Osteocyte (in vitro differentiated cells): ENCODE data around the gene ITGA1. TPM values are rescaled to one million over a fixed set of nuclear protein-coding genes. Genes with fewer than 3 reads are reported as not detected.
A peak's percentile ranks its signal among the peaks of the same experiment; 100 is the strongest.

Experiments used
- DNase-seq: peaks from one replicate; pipeline ENCODE4 v3.0.0; 2021; ENCODE audit warnings: mixed read lengths; ENCODE audit not compliant: unreplicated experiment; ENCODE audit errors: extremely low spot score
- H3K27ac Mint-ChIP-seq: one replicate; pipeline ENCODE4 v1.8.0; 2021; ENCODE audit warnings: mild to moderate bottlenecking, mixed read lengths; ENCODE audit not compliant: unreplicated experiment
- H3K27me3 Mint-ChIP-seq: one replicate; pipeline ENCODE4 v1.8.0; 2021; ENCODE audit warnings: mixed read lengths; ENCODE audit not compliant: unreplicated experiment
- H3K36me3 Mint-ChIP-seq: one replicate; pipeline ENCODE4 v1.8.0; 2021; ENCODE audit warnings: mixed read lengths; ENCODE audit not compliant: unreplicated experiment
- H3K4me1 Mint-ChIP-seq: one replicate; pipeline ENCODE4 v1.8.0; 2021; ENCODE audit warnings: mixed read lengths; ENCODE audit not compliant: unreplicated experiment
- H3K4me3 Mint-ChIP-seq: one replicate; pipeline ENCODE4 v1.8.0; 2021; ENCODE audit warnings: mild to moderate bottlenecking, moderate library complexity, mixed read lengths; ENCODE audit not compliant: unreplicated experiment
- H3K9me3 Mint-ChIP-seq: one replicate; pipeline ENCODE4 v1.8.0; 2021; ENCODE audit warnings: mixed read lengths; ENCODE audit not compliant: unreplicated experiment
- total RNA-seq: library from RNA; stranded (reverse); gene quantifications from 2 replicates; pipeline ENCODE4 v1.2.1, GENCODE V29; 2021
- TF ChIP-seq, protein P1 (sequence below): fragments of 200-600 bp; sonication (generic); IDR thresholded peaks from 2 replicates; pipeline ENCODE4 v1.5.0; 2021; ENCODE audit warnings: antibody characterized with exemption, mild to moderate bottlenecking, moderate library complexity

The ITGA1 gene
- total RNA-seq, 1 donor from 2014 or later, result 150 TPM

DNA sequence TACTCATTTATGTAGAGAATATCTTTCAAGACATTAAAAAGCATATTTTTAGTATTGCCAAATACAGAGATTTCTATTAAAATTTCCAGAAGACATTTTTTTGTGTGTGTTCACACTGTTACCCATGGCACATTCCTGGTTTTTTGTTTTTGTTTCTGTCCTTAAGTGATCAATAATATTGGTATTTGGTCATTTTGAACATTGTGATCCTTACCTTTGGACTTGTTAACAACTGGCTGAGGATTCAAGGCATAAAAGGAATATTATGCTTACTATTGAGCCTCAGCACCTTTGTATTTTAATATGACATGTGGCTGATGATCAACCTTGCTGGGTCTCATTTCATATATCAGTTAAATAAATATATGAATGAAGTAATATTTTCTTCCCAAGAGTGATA lies 41.9 kb downstream of the ITGA1 start:
- Mint-ChIP-seq H3K27ac (no peak overlapping the region), H3K27me3 (no peaks in the 10 kb centered on the region), H3K4me1 (peaks cover 28% of the 10 kb centered on the region)

DNA sequence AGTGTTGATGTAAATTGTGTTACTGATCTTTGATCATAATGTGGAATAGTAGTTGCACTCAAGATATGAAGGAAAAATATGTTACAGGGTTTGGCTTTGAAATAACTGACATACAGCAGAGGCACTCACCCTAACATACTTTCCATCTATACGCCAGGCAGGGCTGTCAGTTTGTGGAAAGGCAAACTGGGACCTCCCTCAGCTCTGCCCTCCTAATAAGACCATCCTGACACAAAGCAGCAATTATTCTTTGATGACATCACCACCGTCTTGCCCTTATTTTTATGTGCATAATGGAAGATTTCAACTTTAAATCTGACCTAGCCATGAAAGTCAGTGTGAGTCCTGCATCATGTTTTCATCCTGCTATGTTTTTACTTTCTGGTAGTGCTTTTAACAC lies 42.9 kb downstream of the ITGA1 start:
- Mint-ChIP-seq H3K27ac (peak overlapping the region; percentile 34), H3K36me3 (peaks cover 23% of the 10 kb centered on the region), H3K9me3 (peaks cover 8% of the 10 kb centered on the region), H3K4me1 (peaks cover 29% of the 10 kb centered on the region), H3K27me3 (no peaks in the 10 kb centered on the region), H3K4me3 (no peak overlapping the region)
- TF ChIP-seq, protein P1, sequence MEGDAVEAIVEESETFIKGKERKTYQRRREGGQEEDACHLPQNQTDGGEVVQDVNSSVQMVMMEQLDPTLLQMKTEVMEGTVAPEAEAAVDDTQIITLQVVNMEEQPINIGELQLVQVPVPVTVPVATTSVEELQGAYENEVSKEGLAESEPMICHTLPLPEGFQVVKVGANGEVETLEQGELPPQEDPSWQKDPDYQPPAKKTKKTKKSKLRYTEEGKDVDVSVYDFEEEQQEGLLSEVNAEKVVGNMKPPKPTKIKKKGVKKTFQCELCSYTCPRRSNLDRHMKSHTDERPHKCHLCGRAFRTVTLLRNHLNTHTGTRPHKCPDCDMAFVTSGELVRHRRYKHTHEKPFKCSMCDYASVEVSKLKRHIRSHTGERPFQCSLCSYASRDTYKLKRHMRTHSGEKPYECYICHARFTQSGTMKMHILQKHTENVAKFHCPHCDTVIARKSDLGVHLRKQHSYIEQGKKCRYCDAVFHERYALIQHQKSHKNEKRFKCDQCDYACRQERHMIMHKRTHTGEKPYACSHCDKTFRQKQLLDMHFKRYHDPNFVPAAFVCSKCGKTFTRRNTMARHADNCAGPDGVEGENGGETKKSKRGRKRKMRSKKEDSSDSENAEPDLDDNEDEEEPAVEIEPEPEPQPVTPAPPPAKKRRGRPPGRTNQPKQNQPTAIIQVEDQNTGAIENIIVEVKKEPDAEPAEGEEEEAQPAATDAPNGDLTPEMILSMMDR, result no peak
- no peak for DNase-seq

More for the DNA sequence above, 41.9 kb downstream of the ITGA1 start:
- Mint-ChIP-seq H3K4me3 (no peak overlapping the region), H3K9me3 (peaks cover 8% of the 10 kb centered on the region), H3K36me3 (peaks cover 22% of the 10 kb centered on the region)
- no peak for DNase-seq
- TF ChIP-seq, protein P1, result no peak

DNA sequence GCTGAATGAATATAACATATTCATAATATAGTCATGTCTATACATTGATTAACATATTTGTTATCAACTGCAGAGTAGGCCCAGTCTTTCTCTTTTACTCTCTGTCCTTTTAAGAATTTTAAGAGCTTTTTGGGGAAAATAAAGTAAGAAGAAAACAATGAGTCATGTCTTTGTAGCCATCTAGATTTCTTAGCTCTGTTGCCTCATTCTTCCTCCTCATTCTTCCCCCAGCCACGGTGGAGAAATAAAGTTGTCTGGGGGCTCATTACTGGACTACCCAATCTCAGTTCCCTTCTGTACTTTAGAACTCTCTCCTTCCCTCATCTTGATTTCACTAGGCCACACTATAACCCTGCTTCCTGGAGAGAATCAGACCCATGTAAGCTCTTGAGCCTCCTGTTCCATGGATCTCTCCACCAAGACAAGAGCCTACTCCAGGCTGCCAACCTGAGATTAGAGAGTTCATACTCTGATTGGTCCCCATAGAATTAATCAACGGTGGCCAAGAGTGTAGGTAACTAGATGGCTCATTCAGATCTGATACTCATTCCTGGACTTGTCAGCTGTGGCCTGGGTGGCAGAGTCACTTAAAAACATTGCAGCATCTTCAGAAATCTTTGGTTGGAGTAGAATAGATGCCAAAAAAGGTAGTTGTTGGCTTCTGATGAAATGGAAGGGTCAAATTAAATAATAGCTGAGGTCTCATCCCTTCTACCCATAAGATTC lies 44.2 kb downstream of the ITGA1 start:
- Mint-ChIP-seq H3K36me3 (peaks cover 21% of the 10 kb centered on the region), H3K4me1 (peaks cover 42% of the 10 kb centered on the region), H3K27ac (peak overlapping the region; percentile 9), H3K4me3 (no peak overlapping the region), H3K27me3 (no peaks in the 10 kb centered on the region), H3K9me3 (peaks cover 8% of the 10 kb centered on the region)
- no peak for DNase-seq
- TF ChIP-seq, protein P1, result no peak

GRCh38 chr5:52834320-52834719 lies 46.6 kb downstream of the ITGA1 start:
- Mint-ChIP-seq H3K27ac (peak overlapping the region; percentile 70), H3K4me3 (no peak overlapping the region), H3K27me3 (no peaks in the 10 kb centered on the region), H3K4me1 (peaks cover 60% of the 10 kb centered on the region), H3K36me3 (peaks cover 8% of the 10 kb centered on the region), H3K9me3 (no peaks in the 10 kb centered on the region)
- TF ChIP-seq, protein P1, result no peak
- DNase-seq, result no peak

DNA sequence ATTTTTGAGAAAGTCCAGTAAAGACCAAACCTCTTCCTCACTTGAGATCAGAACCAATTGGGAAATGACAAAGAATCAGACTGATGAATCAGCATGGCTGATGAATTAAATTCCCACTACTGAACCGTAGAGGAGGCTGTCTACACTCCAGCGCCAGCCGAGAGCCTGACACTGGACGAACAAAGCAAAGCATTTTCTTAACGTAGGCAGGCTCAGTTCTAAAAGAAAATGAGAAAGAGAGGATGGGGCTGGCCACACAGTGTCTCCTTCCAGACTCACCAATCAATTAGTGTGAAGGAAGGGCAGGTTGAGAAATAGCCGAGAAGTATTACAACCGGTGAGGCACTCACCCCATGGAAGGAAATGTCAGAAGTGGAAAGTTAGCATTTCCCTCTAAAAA lies 49.4 kb downstream of the ITGA1 start:
- no peak for DNase-seq
- Mint-ChIP-seq H3K27me3 (no peaks in the 10 kb centered on the region), H3K4me3 (peak overlapping the region; percentile 49), H3K4me1 (peaks cover 69% of the 10 kb centered on the region), H3K36me3 (peaks cover 8% of the 10 kb centered on the region), H3K27ac (peak overlapping the region; percentile 95), H3K9me3 (no peaks in the 10 kb centered on the region)
- TF ChIP-seq, protein P1, result peak; percentile 49
